ENCODE results near the gene LDHB.
"Not testable (repeated sequence)": the region's sequence is repeated elsewhere in the genome, so short reads cannot be mapped to it uniquely, and the experiment has no call there.

LDHB gene

DNA sequence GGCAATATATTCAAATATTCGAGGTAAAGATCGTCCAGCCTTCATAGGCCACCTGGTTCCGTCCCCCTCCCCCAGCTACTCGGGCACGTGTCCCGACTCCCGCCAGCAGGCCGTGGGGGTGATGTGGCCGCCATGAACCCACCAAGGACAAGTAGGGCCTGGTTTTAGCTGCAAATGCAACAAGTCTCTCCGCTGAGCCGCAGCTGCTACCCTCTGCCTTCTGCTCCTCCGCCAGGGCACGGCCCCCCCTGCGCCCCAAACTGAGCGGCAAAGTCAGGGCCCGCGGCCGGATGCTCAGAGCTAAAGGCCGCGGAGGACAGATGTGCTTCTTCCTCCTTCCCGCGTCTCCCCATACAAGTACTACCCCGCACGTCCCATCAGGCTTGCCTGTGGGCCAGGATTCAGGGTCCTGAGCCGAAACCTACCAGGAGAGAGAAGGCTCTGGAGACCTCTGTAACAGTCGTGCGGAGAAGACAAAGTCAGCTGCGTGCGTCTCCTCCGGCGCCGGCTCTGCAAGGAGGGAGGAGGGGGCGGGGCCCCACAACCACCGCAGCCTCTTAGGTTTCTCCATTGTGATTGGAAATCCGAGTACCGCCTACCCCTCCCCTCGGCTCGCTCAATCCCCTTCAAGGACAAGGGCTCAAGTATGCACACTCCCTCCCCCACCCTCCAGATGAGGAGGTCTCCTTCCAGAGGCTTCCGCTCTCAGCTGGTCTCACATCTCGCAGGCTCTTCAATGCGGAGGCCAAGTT, at the start of gene LDHB:
Gene LDHB, minus strand, starts transcription at position 517 of the 752 bp plus-strand sequence. CDS start 3,171 bp downstream, outside the sequence.
- peak; percentile 86 to 92 for DNase-seq

DNA sequence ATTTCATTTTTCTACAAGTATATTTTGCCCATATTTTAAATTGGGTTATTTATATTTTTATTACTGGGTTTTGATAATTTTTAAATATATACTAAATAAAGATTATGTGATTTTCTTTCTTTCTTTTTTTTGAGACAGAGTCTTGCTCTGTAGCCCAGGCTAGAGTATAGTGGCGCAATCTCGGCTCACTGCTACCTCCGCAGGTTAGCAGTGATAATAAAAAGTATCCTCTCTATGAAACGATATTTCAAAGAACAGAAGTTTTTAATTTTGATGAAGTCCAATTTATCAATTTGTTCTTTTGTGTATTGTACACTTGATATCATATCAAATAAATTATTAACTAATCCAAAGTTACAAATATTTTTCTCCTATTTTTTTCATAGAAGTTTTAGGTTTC, 47.2 kb upstream of the LDHB start:
- no peak for DNase-seq

DNA sequence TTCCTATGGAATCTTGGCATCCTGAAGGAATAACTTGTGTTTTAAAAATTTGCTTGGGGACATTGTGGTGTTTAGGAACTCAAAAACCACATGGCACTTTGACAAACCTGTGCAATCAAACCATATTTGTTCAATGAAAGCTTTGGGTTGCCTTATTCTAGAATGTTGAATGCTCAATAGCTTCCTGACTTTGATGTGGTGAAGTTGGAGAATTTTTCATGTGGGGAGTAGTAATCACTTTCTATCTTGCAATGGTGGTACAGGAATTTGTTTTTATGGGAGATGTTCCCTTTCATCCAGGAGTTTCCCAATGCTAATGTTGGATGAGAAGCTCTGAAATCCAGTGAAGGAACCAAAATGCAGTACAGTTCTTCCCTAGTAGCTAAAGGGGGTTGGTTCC, 42.2 kb upstream of the LDHB start:
- DNase-seq: no peak

DNA sequence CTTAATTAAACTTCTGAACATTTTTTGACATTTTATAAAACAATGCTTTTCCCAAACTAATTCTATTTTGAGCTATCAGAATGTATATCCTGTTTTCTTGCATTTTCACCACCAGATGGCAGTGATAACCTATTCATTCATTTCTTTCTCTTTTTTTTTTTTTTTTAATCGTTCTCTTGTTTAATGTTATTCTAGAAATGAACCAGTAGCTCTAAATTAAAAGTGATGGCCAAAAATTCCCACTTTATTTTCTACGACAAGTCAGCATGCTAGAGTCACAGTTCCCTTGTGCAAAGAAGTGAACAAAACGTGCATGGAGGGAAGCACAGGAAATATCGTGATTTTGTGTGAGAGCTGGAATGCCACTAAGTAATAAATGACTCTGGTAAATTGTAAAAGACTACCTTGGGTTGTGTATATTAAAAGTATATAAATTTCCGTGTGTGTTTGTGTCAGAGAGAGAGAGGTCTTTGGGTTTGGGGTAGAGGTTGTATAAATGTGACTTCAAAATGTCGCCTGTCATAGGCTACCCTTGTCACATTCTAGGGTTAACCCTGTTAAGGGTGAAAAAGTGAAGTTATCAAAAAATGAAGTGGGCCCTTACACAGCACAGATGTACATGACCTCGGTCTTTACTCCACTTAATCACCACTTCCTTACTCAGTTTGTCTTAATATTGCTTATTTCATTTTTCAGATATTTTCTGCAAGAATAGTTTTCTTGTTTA, 40.4 kb upstream of the LDHB start:
- peak in 1 of 2 donors; percentile 47 for DNase-seq

DNA sequence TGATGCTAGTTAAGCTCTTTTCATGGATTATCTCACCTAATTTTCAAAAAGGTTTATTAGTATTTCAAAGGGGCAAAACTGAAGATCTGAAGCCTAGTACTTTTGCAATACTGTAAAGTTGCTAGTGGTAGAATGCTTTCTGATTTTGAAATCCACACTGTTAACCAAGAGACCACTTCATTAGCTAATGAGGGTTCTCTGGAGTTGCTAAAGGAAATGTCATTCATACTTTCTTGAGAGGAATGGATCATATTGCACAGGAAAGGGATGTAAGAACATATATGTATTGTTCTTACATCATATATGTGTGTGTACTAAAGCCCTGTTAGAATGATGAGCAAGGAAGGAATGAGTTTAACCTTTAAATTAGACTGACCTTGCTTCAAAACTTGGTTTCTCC, 39.0 kb upstream of the LDHB start:
- DNase-seq: no peak

DNA sequence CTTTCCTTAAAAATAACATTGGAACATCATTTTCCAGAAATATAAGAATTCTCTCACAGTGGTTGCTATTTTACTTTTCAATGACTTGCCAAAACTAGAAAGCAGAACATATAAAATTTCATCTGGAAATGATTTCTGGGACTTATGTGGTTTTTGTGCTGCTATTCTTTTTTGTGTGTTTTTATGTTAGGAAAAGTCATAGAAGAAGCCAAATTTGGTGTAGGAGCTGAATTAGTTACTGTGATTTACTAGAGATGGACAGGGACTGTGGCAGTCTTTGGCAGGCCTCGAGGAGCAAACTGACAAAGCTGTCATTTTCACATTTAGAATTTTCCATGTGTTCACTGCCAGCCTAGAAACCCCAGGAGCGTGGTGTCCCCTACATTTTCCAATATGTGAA, 38.3 kb upstream of the LDHB start:
- no peak for DNase-seq

DNA sequence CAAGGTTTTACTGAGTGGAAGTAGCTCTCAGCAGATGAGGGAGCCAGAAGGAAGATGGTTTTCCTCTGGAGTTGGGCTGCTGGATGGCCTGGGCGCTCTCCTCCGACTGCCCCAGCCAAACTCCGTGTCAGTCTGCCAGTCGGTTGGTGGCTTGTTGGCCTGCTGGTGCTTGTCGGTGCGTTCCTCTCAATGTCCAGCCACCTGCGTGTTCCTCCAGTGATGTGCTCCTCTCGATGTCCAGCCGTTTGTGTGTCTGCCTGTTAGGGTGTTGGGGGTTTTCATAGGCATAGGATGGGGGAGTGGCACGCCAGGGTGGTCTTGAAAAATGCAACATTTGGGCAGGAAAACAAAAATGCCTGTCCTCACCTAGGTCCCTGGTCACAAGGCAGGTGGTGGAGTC, 37.0 kb upstream of the LDHB start:
- DNase-seq: no peak

DNA sequence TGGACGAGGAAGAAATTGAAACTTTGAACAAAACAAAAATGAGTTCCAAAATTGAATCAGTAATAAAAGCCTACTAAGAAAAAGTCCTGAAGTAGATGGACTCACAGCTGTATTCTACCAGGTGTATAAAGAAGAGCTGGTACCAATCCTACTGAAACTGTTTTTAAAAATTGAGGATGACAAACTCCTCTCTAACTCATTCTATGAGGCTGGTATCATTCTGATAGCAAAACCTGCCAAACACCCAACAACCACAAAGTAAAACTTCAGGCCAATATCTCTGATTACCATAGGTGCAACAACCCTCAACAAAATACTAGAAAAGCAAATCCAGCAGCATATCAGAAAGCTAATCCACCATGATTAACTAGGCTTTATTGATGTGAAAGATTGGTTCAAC, 33.9 kb upstream of the LDHB start:
- no peak for DNase-seq

DNA sequence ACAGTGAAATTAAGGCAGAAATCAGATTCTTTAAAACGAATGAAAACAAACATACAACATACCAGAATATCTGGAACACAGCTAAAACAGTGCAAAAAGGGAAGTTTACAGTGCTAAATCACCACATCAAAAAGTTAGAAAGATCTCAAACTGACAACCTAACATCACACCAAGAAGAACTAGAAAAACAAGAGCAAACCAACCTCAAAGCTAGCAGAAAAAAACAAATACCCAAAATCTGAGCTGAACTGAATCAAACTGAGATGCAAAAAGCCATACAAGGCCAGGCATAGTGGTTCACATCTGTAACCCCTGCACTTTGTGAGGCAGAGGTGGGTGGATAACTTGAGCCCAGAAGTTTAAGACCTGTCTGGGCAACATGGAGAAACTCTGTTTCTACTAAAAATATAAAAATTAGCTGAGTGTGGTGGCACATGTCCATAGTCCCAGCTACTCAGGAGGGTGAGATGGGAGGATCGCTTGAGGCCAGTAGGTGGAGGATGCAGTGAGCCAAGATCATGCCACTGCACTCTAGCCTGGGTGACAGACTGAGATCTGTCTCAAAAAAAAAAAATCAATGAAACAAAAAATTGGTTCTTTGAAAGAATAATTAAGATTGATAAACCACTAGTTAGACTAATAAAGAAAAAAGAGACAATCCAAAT, 33.2 kb upstream of the LDHB start:
- DNase-seq: peak in 1 of 2 donors; percentile 11

DNA sequence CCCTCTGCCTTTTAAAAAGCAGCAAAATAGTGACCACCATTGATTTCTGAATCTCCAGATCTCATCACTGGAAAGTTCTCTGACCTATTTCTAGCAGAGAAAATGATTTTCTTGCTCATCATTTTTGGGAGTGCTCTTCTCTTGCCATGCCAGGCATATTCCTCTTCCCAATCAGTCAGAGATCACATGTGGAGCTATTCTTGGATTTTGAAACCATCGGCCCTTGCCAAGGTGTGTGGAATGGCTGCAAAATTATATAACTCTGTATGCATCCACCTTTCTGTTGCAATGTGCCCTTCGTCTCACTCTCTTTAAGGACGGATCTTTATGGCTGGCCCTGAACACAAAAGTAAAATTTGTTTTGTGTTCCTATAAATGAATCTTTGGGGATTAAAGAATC, 25.5 kb upstream of the LDHB start:
- DNase-seq: no peak

DNA sequence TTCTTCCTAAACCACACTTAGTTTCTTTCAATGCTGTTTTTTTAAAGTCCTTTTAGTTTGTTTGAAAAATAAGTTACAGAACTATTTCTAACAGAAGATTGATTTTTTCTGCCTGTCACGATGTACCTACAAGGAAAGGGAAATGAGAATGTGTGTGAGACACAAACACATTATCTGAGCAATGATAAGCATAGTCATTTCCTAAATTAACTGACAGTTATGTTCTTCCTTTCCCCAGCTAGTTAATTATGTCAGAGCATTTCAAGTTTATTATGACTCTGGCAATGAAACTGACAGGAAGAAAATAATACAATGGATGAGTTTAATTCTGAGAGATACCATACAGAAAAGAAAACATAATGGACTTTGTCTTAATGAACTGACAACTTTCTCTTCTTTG, 21.3 kb upstream of the LDHB start:
- DNase-seq: no peak

DNA sequence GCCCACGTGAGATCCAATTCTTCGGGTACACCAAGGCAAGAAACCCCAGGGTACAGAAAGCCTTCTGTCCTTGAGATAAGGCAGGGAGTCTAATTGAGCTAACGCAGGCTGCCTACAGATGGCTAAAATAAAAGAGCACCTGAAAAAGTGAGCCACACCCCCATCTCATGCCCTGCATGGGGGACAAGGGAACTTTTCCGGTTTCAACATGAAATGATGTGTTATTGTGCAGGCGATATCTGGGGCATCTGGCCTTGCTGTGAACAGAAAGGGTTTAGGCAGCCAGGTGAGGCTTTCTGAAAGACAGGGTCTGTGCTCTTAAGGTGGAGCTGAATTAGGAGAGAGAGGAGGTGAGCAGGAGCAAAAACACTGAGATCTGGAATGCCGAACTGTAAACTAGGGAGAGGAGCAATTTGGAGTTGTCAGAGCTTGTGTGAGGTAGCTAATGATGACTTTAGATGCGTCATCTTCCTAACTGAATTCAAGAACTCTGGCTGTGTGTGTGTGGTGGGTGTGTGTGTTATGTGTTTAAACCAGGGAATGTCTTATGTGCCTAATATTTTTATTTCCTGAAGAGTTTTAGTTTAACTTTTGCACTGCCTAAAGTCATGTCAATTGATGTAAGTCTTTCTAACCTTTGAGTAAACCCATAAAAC, 20.1 kb upstream of the LDHB start:
- peak in 1 of 2 donors; percentile 42 for DNase-seq

DNA sequence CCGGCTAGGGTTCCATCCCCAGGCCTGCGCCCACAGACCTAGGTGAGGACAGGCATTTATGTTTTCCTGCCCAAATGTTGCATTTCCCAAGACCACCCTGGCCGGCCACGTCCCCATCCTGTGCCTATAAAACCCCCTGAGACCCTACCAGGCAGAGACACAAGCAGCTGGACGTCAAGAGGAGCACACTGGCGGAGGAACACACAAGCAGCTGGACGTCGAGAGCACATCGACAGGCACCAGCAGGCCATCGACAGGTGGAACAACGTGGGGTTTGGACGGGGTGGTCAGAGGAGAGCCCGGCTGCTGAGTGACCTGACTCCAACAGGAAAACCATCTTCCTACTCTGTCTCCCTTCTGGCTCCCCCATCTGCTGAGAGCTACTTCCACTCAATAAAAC, 19.6 kb upstream of the LDHB start:
- no peak for DNase-seq

DNA sequence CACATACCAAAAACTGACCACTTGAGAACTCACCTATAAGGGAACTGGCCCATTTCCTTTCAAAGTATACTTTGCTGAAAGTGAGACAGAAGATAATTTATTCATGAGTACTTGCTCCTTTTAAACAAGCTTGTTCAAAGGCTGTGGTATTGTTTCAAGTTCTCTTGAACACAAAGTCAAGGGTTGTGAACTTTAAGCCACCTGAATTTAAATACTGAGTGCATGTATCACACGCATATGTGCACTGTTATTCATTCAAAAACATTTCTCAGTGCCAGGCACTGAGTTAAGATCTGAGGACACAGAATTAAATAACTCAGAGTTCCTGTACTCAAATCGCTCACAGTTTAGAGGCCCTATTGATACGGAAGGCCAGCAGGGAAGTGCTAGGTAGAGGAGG, 19.1 kb upstream of the LDHB start:
- DNase-seq: peak in 1 of 2 donors; percentile 26

DNA sequence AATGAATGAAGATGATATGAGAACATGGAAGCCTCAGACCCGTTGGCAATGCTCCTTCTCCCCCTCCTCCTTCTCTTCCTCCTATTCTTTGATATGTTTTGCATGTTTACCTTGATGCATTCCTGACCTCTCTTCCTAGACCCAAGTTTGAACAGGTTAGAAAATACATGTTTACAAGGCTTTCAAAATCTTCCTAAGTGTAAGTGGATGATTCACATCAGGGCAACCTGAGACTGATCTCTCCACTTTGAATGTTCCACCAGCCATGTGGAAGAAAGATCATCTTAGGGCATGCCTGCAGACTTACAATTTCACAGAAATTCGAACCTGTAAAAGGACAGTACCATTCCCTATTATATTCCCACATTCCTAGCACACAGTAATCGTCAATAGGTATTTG, 18.0 kb upstream of the LDHB start:
- no peak for DNase-seq

DNA sequence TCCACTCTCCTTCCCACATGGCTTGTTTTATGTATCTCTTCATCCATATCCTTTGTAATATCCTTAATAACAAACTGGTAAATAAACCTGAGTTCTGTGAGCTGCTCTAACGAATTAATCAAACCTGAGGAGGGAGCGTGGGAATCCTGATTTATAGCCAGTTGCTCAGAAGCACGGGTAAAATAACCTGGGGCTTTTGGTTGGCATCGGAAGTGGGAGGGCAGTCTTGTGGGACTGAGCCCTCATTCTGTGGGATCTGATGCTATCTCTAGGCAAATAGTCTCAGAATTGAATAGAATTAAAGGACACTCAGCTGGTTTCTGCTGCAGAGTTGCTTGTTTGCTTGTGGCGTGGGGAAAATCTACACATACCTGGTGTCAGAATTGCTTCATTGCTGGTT, 17.5 kb upstream of the LDHB start:
- DNase-seq: no peak

DNA sequence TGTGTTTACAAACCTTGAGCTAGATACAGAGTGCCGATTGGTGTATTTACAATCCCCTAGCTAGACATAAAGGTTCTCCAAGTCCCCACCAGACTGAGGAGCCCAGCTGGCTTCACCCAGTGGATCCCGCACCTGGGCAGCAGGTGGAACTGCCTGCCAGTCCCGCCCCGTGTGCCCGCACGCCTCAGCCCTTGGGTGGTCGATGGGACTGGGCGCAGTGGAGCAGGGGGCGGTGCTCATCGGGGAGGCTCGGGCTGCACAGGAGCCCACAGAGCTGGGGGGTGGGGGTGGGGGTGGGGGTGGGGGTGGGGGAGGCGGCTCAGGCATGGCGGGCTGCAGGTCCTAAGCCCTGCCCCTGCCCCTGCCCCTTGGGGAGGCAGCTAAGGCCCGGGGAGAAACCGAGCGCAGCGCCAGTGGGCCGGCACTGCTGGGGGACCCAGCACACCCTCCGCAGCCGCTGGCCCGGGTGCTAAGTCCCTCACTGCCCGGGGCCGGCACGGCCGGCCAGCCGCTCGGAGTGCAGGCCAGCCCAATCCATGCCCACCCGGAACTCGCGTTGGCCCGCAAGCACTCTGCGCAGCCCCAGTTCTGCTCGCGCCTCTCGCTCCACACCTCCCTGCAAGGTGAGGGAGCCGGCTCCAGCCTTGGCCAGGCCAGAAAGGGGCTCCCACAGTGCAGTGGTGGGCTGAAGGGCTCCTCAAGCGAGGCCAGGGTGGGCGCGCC, 16.3 kb upstream of the LDHB start:
- DNase-seq: not testable (repeated sequence)

DNA sequence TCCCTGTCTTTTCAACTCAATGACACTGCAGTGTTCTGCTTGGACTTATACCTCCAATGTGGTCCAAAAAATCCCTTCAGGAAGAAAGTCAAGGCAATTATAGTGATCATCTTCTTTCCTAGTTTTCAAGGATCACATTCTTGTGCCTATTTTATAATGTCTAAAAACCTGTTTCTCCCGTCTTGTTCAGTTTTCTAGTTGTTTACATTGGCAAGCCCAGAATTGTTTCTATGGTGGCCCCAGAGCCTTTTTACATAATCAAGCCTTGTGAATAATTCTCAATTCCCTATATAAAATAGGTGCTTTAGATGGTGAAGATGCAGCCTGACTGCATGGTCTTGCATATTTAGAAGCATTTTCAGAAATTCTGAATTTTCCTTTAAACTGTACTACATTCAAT, 14.5 kb upstream of the LDHB start:
- DNase-seq: no peak

DNA sequence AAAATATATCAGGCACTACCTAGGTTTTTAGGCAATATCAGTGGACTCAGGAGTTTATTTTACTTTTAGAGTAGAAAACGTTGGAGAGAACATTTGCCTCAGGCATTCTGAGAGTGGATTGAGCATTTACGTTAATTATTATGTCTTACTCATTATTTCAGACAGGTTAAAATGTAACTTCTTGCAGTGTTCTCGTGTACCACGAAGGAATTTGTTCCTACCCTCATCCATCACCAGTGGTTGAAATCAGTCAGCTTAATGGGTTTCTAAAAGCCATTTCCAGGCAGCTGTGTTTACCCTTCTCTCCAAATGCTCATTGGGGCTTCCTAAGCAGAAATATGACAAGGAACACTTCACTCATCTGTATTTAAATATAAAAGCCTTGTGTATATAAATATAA, 9.1 kb upstream of the LDHB start:
- DNase-seq: no peak

DNA sequence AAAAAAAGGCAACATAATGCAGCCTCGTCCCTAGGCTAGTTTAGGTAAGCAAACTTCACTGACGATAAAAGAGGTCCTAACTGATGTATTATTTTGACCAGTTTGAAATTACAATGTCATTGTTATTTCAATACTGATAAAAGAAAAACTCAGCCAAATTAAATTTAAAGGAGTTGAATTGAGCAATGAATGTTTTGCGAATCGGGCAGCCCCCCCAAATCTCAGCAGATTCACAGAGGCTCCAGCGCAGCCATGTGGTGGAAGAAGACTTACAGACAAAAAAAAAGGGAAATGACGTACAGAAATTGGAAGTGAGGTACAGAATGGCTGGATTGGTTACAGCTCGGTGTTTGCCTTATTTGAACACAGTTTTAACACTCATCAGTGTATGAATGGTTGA, 8.2 kb upstream of the LDHB start:
- DNase-seq: no peak

DNA sequence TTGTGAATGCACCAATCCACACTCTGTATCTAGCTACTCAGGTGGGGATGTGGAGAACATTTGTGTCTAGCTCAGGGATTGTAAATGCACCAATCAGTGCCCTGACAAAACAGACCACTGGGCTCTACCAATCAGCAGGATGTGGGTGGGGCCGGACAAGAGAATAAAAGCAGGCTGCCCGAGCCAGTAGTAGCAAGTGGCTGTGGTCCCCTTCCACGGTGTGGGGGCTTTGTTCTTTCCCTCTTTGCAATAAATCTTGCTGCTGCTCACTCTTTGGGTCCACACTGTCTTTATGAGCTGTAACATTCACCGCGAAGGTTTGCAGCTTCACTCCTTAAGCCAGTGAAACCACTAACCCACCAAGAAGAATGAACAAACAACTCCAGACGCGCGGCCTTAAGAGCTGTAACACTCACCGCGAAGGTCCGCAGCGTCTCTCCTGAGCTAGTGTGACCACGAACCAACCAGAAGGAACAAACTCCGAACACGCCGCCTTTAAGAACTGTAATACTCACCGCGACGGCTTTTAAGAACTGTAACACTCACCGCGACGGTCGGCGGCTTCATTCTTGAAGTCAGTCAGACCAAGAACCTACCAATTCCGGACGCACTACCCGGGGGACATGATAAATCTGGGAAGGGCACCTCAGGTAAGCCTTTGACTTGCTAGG, 4.6 kb upstream of the LDHB start:
- no peak for DNase-seq

DNA sequence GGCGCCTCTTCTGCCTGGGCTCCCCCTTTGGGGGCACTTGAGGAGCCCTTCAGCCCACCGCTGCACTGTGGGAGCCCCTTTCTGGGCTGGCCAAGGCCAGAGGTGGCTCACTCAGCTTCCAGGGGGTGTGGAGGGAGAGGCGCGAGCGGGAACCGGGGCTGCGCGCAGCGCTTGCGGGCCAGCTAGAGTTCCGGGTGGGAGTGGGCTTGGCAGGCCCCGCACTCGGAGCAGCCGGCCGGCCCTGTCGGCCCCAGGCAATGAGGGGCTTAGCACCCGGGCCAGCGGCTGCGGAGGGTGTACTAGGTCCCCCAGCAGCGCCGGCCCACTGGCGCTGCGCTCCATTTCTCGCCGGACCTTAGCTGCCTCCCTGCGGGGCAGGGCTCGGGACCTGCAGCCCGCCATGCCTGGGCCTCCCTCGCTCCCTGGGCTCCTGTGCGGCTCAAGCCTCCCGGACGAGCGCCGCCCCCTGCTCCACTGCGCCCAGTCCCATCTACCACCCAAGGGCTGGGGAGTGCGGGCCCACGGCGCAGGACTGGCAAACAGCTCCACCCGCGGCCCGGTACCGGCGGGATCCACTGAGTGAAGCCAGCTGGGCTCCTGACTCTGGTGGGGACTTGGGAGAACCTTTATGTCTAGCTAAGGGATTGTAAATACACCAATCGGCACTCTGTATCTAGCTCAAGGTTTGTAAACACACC, 3.9 kb upstream of the LDHB start:
- not testable (repeated sequence) for DNase-seq
